ENCODE results near the gene TTYH3. TPM values are rescaled to one million over a fixed set of nuclear protein-coding genes. Genes with fewer than 3 reads are reported as not detected.

The TTYH3 gene
- total and polyA plus RNA-seq, 2 of the 13 experiments (the other 11 are each of a cell fraction or from before 2014, with no cell fraction given), result 26.3 to 50.0 TPM

GRCh38 chr7:2613098-2613930 is 18.5 kb upstream of the TTYH3 start (continued):
- no peak for TF ChIP-seq ZNF280D (CRISPR knock-in tag; IDR thresholded peaks at IDR 0.05)
- no peak for TF ChIP-seq ARID5B (CRISPR knock-in tag; IDR thresholded peaks at IDR 0.05)
- no peak for TF ChIP-seq ISL2 (CRISPR knock-in tag; IDR thresholded peaks at IDR 0.05)
- no peak for TF ChIP-seq SALL1 (CRISPR knock-in tag; IDR thresholded peaks at IDR 0.05)
- TF ChIP-seq TARDBP (CRISPR knock-in tag; IDR thresholded peaks at IDR 0.05), result no peak
- TF ChIP-seq TRIM22 (IDR thresholded peaks at IDR 0.05), result no peak
- TF ChIP-seq FOXM1 (CRISPR knock-in tag; IDR thresholded peaks at IDR 0.05), result no peak
- TF ChIP-seq ZBTB37 (CRISPR knock-in tag; IDR thresholded peaks at IDR 0.05), result no peak
- TF ChIP-seq SIX4 (CRISPR knock-in tag; IDR thresholded peaks at IDR 0.05), result no peak
- TF ChIP-seq ETV6 (CRISPR knock-in tag; conservative IDR thresholded peaks at IDR 0.05), result no peak
- TF ChIP-seq ZFP36L1 (CRISPR knock-in tag; IDR thresholded peaks at IDR 0.05), result no peak
- TF ChIP-seq ZUFSP (CRISPR knock-in tag; IDR thresholded peaks at IDR 0.05; ENCODE audit: borderline replicate concordance), result no peak
- no peak for TF ChIP-seq PPARG (CRISPR knock-in tag; conservative IDR thresholded peaks at IDR 0.05)
- TF ChIP-seq NAIF1 (CRISPR knock-in tag; IDR thresholded peaks at IDR 0.05; ENCODE audit: borderline replicate concordance), result no peak
- no peak for TF ChIP-seq HINFP (CRISPR knock-in tag; IDR thresholded peaks at IDR 0.05; ENCODE audit: low read depth)

All from HepG2 (cell line).